ENCODE results near the gene POPDC2.

Gene POPDC2

GRCh38 chr3:119641416-119641815, 19.0 kb downstream of the POPDC2 start:
- DNase-seq (ENCODE audit: low read depth, low spot score) = no peak

- no peak for DNase-seq (ENCODE audit: low read depth, low spot score)
Measured at GRCh38 chr3:119639494-119640350, 20.7 kb downstream of the POPDC2 start.

DNA sequence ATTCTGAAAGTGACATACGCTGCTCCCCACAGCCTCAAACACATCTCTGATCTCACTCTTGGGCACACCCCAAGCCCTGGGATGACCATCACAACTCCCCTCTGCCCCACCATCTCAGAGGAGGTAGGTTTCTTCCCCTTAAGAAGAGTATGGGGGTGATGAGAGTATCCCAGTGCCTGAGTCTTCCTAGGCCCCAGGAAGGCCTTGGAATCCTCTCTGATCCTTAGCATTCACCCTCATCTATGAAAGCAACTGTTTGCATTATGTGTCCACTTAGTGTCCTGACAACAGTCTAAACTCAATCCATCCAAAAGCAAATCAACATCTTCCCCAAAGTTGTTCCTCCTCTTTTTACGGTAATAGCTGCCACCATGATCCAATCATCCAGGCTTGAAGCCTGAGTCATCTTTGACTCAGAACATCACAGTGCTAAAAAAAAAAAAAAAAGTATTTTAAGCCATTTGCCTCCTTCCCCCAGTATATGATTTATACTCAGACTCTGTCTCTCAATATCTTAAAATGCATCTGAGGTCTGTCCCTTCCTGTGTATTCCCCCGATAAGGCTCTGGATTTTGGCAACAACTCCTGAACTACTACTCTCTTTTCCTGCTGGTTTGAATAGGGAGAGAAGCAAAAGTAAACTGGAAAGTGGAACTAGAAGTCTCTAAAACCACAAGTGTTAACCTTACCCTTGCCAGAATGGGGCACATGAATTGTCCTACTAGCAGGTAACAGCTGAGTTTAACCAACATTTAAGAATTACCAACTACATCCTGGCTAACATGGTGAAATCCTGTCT, 22.5 kb downstream of the POPDC2 start:
- no peak for DNase-seq (ENCODE audit: low read depth, low spot score)

DNA sequence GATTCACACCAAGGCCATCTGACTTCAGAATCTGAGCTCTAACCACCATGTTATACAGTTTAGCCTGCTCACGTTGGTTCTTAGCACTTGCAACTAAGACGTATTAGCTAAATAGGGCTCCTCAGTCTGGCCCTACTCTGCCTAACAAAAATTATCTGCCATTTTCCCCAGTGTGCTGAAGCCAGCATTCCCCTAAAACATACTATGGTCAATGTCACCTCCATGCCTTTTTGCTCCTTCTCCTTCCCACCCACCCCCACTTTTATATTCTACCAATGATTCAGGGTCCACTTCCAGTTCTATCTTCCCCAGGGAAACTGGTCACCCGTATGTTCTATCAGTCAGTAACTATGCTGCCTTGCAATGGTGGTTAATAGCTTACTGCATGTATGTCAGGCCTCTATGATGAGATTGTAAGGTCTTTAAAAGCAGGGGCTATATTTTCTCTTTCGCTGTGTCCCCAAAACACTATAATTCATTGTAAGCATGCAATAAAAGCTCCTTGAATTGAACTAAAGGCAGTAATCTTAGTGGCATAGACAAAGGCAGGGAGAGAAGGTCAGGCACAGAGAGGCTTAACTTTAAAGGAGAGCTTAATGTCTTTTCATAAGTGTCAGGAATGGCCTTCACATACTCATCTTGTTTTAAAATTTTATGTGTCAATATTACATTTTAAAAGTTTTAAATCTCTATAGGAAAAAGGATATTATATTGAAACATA, 23.3 kb downstream of the POPDC2 start:
- no peak for DNase-seq (ENCODE audit: low read depth, low spot score)

- DNase-seq (ENCODE audit: low read depth, low spot score) = no peak
Measured at GRCh38 chr3:119636249-119636648, 24.1 kb downstream of the POPDC2 start.

GRCh38 chr3:119635719-119636118, 24.7 kb downstream of the POPDC2 start:
- no peak for DNase-seq (ENCODE audit: low read depth, low spot score)

GRCh38 chr3:119632829-119633228, 27.6 kb downstream of the POPDC2 start:
- no peak for DNase-seq (ENCODE audit: low read depth, low spot score)

- DNase-seq (ENCODE audit: low read depth, low spot score) = no peak
Measured at GRCh38 chr3:119632216-119632615, 28.2 kb downstream of the POPDC2 start.

GRCh38 chr3:119631516-119631915, 28.9 kb downstream of the POPDC2 start:
- no peak for DNase-seq (ENCODE audit: low read depth, low spot score)

GRCh38 chr3:119630880-119631329, 29.5 kb downstream of the POPDC2 start:
- no peak for DNase-seq (ENCODE audit: low read depth, low spot score)

DNA sequence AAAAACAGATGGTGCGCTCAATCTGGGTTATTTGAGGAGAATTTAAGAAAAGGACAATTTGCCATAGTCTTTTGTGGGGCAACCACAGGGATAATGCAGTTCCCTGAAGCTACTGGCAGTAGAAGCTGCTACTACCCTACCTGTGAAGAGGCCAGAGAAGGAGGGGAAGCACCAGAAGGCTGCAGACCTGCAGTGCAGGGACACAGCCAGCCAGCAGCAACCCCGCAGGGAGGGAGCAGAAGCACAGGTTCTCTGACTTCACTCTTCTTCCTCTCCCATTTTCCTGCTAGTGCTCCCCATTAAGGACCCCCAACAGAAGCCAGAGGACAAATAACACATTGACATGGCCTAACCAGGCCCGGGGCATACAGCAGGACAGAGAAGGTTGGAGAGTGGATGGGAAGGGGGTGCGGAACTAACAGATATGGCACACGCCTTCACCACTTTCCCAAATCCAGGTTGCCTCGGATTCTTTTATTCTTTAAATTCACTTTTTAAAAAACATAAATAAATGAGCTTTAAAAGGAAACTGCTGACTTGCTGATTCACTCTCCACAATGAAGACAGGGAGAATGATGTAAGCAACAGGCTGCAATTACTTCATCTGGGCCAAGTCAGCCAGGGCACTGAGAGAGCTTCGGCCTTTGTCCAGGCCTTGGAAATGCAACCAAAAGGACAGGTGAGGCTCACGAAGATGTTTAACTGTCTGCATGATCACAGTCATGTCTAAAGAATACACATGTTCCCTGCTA, 30.1 kb downstream of the POPDC2 start:
- DNase-seq (ENCODE audit: low read depth, low spot score) = no peak

GRCh38 chr3:119628816-119629445, 31.5 kb downstream of the POPDC2 start:
- no peak for DNase-seq (ENCODE audit: low read depth, low spot score)

GRCh38 chr3:119628390-119628789, 32.0 kb downstream of the POPDC2 start:
- DNase-seq (ENCODE audit: low read depth, low spot score) = no peak

GRCh38 chr3:119627461-119627860, 32.9 kb downstream of the POPDC2 start:
- no peak for DNase-seq (ENCODE audit: low read depth, low spot score)

DNA sequence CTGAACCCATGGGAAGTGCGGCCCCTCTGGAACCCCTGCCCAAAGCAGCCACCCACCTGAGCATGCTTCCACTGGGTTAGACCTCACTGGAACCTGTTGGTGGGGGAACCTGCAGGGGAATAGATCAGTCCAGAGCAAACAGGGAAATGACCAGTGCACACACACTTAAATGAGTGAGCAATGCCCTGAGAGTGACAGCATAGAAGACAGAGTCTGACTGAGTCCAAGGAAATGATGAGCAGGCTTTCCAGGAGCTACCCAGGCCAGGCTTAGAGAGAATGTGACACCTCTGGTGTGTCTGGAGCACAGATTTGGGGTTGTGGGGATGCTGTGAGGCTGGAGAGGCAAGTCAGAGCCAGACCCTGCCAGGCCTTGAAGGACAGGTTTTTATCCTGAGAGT, 34.2 kb downstream of the POPDC2 start:
- no peak for DNase-seq (ENCODE audit: low read depth, low spot score)

- DNase-seq (ENCODE audit: low read depth, low spot score) = no peak
Measured at GRCh38 chr3:119625451-119626153, 34.8 kb downstream of the POPDC2 start.

- DNase-seq (ENCODE audit: low read depth, low spot score) = no peak
Measured at GRCh38 chr3:119624002-119624720, 36.2 kb downstream of the POPDC2 start.

DNA sequence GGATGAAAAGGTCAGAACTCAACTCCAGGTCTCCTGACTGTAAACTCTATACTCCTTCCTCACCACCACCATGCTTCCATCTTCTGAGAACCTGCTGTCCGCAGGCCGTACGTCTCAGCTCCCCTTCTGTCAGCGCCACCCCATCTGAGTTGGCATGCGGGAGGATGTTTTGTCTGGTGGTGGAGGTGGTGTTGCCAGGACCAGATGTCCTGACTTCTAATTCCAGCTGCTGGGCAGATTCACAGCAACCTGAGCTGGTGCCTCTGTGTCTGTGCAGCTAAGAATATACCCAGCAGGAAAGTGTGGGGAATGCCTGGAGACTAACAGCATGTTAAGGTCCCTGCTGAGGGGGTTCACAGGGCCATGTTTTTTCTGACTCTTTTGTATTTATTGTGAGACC, 39.5 kb downstream of the POPDC2 start:
- no peak for DNase-seq (ENCODE audit: low read depth, low spot score)

- no peak for DNase-seq (ENCODE audit: low read depth, low spot score)
Measured at GRCh38 chr3:119619094-119619493, 41.3 kb downstream of the POPDC2 start.

DNA sequence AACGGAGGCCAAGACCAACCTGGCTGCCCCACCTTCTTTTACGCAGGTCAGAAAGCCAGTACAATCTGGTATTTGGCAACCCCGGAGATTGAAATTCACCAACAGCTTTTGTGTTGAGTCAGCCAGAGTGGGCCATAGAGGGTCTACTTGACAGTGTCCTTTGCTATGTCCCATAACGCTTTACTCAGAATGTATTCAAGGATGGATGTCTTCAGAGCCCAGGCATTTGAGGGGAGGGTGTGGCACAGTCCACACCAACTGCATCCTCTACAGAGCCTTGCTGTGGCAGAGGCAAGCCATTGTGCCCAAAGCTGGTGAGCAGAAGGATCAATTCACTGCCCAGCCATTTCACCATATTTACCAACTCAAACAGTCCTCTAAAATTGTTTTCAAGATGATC, 44.3 kb downstream of the POPDC2 start:
- no peak for DNase-seq (ENCODE audit: low read depth, low spot score)
